ENCODE data around the gene TRPV3.
"Not testable (repeated sequence)": the region's sequence is repeated elsewhere in the genome, so short reads cannot be mapped to it uniquely, and the experiment has no call there.

Gene TRPV3

DNA sequence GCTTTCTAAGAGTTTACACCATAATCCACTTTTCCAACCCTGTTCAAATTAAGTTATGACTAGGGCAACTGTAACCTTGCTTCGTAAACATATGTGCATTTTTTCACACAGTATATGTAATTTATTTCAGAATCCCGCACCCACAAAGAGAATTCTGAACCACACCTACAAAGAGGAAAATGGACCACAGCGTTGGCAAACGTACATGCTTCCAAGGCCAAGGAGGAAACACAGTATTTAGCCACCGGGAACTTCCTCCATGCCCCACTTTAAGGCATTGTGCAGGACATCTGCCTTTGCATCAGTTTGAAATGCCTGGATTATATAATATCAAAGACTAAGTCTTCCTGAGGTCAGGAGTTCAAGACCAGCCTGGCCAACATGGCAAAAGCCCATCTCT is 88.1 kb downstream of the TRPV3 start:
- no peak for DNase-seq

DNA sequence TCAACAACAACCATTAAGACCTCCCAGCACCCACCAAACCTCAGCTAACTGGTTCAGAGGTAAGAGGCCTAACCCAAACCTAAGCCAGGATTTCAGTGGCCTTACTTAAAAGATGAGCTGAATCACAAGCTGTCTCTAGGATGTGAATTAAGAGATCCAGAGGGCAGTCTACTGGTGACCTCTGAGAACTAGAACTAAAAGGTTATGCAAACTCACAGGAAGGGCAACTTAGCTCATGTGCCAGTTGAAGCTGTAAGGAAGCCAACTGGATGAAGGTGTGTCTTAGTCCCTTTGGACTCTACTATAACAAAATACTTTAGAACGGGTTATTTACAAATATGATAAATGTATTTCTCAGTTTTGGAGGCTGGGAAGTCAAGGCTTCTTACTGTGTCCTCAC is 91.3 kb downstream of the TRPV3 start:
- not testable (repeated sequence) for DNase-seq
